Kidney (tissue), 14 donors: ENCODE measurements around the gene TCP11. TPM values are rescaled to one million over a fixed set of nuclear protein-coding genes. Genes with fewer than 3 reads are reported as not detected.
A peak's percentile ranks its signal among the peaks of the same experiment; 100 is the strongest.
"Not testable (repeated sequence)": the region's sequence is repeated elsewhere in the genome, so short reads cannot be mapped to it uniquely, and the experiment has no call there.

ENCODE experiments used
- DNase-seq, 5 donors: peaks; one replicate each; pipeline ENCODE4 v3.0.0-alpha.2; 2013 to 2020
- FAIRE-seq: peaks from 2 replicates; lab custom pipeline; 2012; peaks lifted over from hg19 to GRCh38; lab: Jason Lieb, UNC
- H3K27ac ChIP-seq, 2 donors: one replicate each; pipeline ENCODE4 v1.7.0; 2013; ENCODE audit warnings: low read depth in 2 of 2, low read length in 2 of 2, inconsistent platforms in 1 of 2
- H3K27me3 ChIP-seq: one replicate; pipeline ENCODE4 v1.7.1; 2013; ENCODE audit warnings: low read length, inconsistent platforms; ENCODE audit not compliant: control insufficient read depth, insufficient read depth
- H3K36me3 ChIP-seq, 3 donors: one replicate each; pipeline versions ENCODE4 v1.7.0 to v1.7.1; 2013; ENCODE audit warnings: low read length in 3 of 3, control low read depth in 1 of 3, inconsistent platforms in 1 of 3; ENCODE audit not compliant: insufficient read depth in 3 of 3, control insufficient read depth in 2 of 3
- H3K4me1 ChIP-seq, 3 donors: one replicate each; pipeline versions ENCODE4 v1.7.0 to v1.7.1; 2013; ENCODE audit warnings: low read length in 3 of 3, inconsistent platforms in 1 of 3, low read depth in 1 of 3; ENCODE audit not compliant: control insufficient read depth in 2 of 3, insufficient read depth in 2 of 3
- H3K4me3 ChIP-seq, 3 donors: one replicate each; pipeline versions ENCODE4 v1.7.0 to v1.8.1; 2013; ENCODE audit warnings: low read length in 3 of 3, control low read depth in 1 of 3, inconsistent platforms in 1 of 3
- H3K9ac ChIP-seq, 3 donors: one replicate each; pipeline versions ENCODE4 v1.7.0 to v1.7.1; 2013; ENCODE audit warnings: low read length in 3 of 3, control low read depth in 1 of 3, inconsistent platforms in 1 of 3
- H3K9me3 ChIP-seq, 3 donors: one replicate each; pipeline versions ENCODE4 v1.7.0 to v1.7.1; 2013; ENCODE audit warnings: low read length in 3 of 3, control low read depth in 1 of 3, inconsistent platforms in 1 of 3; ENCODE audit not compliant: control insufficient read depth in 2 of 3, insufficient read depth in 1 of 3
- CTCF ChIP-seq: IDR thresholded peaks from 3 replicates; pipeline ENCODE4 v1.5.1; 2012; ENCODE audit warnings: mild to moderate bottlenecking, moderate library complexity, borderline replicate concordance; ENCODE audit not compliant: insufficient read depth; ENCODE audit errors: extremely low read depth
- intact Hi-C: fragments of 100-400 bp; cut with DNase I; formaldehyde crosslinking; loops from one replicate; pipeline ENCODE4 v1.11.1; 2022
- polyA plus RNA-seq: library from polyadenylated mRNA; stranded (reverse); fragments of 350-450 nt; fragmentation: Illumina TruSeq; extraction: RNeasy Lipid Tissue Mini Kit (QIAGEN cat#74804); gene quantifications from one replicate; pipeline ENCODE4 v1.2.3, GENCODE V29; 2014; ENCODE audit warnings: low read depth, low replicate concordance; ENCODE audit not compliant: insufficient read depth
- total RNA-seq: library from RNA; stranded (reverse); fragmentation: NEBNext Ultra II Directional; extraction: Animal tissue kit (Norgen Biotek cat#: 25700); gene quantifications from one replicate; pipeline ENCODE4 v1.2.1, GENCODE V29; 2021
- donor health status: control.
- donor health status: control.
- donor health status: control.
- donor health status: control.
- donor health status: control.
- donor health status: DM: yes; HTN: yes; CAD: no.
- donor health status: Normal renal cell carcinoma (clear cell type).

Gene TCP11
- total and polyA plus RNA-seq, 2 donors from 2014 or later = 0.41 to 0.50 TPM

DNA sequence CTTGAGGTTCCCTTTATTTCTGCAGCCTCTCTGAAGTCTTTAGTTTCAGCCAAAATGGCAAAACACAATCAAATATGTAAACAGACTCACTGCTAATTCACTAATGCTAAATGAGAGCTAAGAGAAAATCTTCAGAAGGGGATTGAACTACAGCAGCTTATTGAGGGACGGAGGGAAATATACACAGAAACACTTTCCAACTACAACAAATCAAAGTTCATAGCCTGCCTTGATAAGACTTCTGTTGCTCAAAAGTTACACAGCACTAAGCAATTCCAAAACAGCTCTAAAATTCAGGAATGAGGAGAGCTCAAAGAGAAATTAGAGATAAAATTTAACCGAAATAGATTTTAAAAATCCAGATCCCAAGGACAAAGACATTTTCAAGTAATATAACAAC lies 1.7 kb downstream of the TCP11 start:
- no peak overlapping the region for H3K9ac ChIP-seq

GRCh38 chr6:35138191-35138590 lies 2.9 kb downstream of the TCP11 start:
- H3K27me3 ChIP-seq, DNase-seq, H3K4me3 ChIP-seq, FAIRE-seq, H3K27ac ChIP-seq, H3K36me3 ChIP-seq, H3K4me1 ChIP-seq, H3K9me3 ChIP-seq, H3K9ac ChIP-seq: not testable (repeated sequence)
- intact Hi-C loops = loop anchor here (5.0 kb wide), 1 partner anchor 151 kb away; no protein-coding TSS in a partner anchor

More for the DNA sequence above, 1.7 kb downstream of the TCP11 start:
- H3K27me3 ChIP-seq = no peaks in the 10 kb centered on the region
- H3K9me3 ChIP-seq = no peaks in the 10 kb centered on the region
- no peaks in the 10 kb centered on the region for H3K36me3 ChIP-seq
- H3K27ac ChIP-seq = no peak overlapping the region
- intact Hi-C loops = loop anchor here (5.0 kb wide), 1 partner anchor 152 kb away; no protein-coding TSS in a partner anchor
- H3K4me3 ChIP-seq = no peak overlapping the region
- peaks cover 0 to 2% (median 0%) of the 10 kb centered on the region in 3 donors for H3K4me1 ChIP-seq
- DNase-seq (peak in 1 of 5 donors; percentile 26), FAIRE-seq (no peak)
- TF ChIP-seq CTCF = no peak

GRCh38 chr6:35136185-35136584 lies 5.0 kb downstream of the TCP11 start:
- DNase-seq (peak in 1 of 5 donors; percentile 20), FAIRE-seq (no peak)
- peaks cover 0 to 2% (median 0%) of the 10 kb centered on the region in 3 donors for H3K4me1 ChIP-seq
- H3K9ac ChIP-seq = no peak overlapping the region
- no peak overlapping the region for H3K4me3 ChIP-seq
- H3K27me3 ChIP-seq = no peaks in the 10 kb centered on the region
- H3K36me3 ChIP-seq = no peaks in the 10 kb centered on the region
- no peaks in the 10 kb centered on the region for H3K9me3 ChIP-seq
- no peak overlapping the region for H3K27ac ChIP-seq
- intact Hi-C loops = loop anchor here (5.0 kb wide), 1 partner anchor 149 kb away; no protein-coding TSS in a partner anchor
- TF ChIP-seq CTCF = no peak

DNA sequence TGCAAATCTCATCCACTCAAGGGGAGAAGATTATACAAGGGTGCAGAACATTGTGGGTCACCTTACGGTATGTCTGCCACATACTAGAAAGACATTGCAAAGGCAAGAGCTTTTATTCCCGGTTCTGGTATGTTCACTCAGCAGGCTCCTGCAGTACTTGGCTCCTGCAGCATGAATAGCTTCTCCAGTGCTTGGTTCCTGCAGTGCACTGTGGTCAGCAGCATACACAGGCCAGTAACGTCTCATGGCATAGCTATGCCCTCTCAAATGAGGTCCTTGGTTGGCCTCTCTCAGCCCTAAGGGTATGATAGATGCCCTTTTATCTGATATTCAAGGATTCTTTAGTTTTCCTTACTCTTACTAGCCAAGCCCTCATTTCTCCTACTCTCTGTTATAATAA lies 12.6 kb downstream of the TCP11 start:
- Histone ChIP-seq H3K36me3 (no peaks in the 10 kb centered on the region), H3K4me1 (no peaks in the 10 kb centered on the region), H3K4me3 (no peak overlapping the region), H3K27ac (no peak overlapping the region), H3K27me3 (no peaks in the 10 kb centered on the region), H3K9ac (no peak overlapping the region), H3K9me3 (no peaks in the 10 kb centered on the region)
- no peak for TF ChIP-seq CTCF
- FAIRE-seq = no peak
- intact Hi-C loops = no loop called here
- no peak for DNase-seq
